Right ventricle myocardium superior (tissue), 1 donor: ENCODE measurements around the gene DNAJC8. TPM values are rescaled to one million over a fixed set of nuclear protein-coding genes. Genes with fewer than 3 reads are reported as not detected.

ENCODE experiments used
- ATAC-seq: fragments of 200-7000 bp; cut with Tn5 transposase; one replicate; pipeline ENCODE4 v1.9.1; 2020; ENCODE audit warnings: mild to moderate bottlenecking; ENCODE audit not compliant: poor library complexity
- DNase-seq: peaks from one replicate; pipeline ENCODE4 v3.0.0-alpha.2; 2020
- intact Hi-C: fragments of 100-400 bp; cut with DNase I; formaldehyde crosslinking; loops from one replicate; pipeline ENCODE4 v1.11.2; 2022
- total RNA-seq: library from RNA; stranded (reverse); fragmentation: NEBNext Ultra II Directional; extraction: Animal tissue kit (Norgen Biotek cat#: 25700); gene quantifications from one replicate; pipeline ENCODE4 v1.2.1, GENCODE V29; 2021
- donor health status: DM: no; HTN: yes; CAD: no; lungs with severe emphysema.

Gene DNAJC8
- total RNA-seq, 1 donor from 2014 or later = 54.9 TPM

GRCh38 chr1:28156821-28157220 is 76.0 kb downstream of the DNAJC8 start:
- DNase-seq = peak; percentile 65
- intact Hi-C loops = no loop called here
- peak; percentile 42 for ATAC-seq

GRCh38 chr1:28155628-28156027 is 77.2 kb downstream of the DNAJC8 start:
- DNase-seq = no peak
- no peak for ATAC-seq
- intact Hi-C loops = no loop called here

GRCh38 chr1:28154078-28154594 is 78.7 kb downstream of the DNAJC8 start:
- DNase-seq (no peak), ATAC-seq (no peak)
- intact Hi-C loops = no loop called here

Other genes starting within 250 kb of the DNAJC8 start
- 16.0 TPM for gene EYA3, start 144.4 kb downstream of the DNAJC8 start, total RNA-seq
- gene PTAFR, start 56.3 kb downstream of the DNAJC8 start, total RNA-seq = 1.9 TPM
- gene ATP5IF1, start 3.1 kb upstream of the DNAJC8 start, total RNA-seq = 358 TPM
- gene SESN2, start 26.5 kb upstream of the DNAJC8 start, total RNA-seq = 2.6 TPM
- 9.7 TPM for gene MED18, start 96.0 kb upstream of the DNAJC8 start, total RNA-seq
- 14.9 TPM for gene PHACTR4, start 136.7 kb upstream of the DNAJC8 start, total RNA-seq